Smooth muscle cell (in vitro differentiated cells): ENCODE measurements around the gene SLC15A3. TPM values are rescaled to one million over a fixed set of nuclear protein-coding genes. Genes with fewer than 3 reads are reported as not detected.

Experiments used
- DNase-seq: peaks from one replicate; lab custom pipeline; 2025; ENCODE audit not compliant: unreplicated experiment; lab: John Stamatoyannopoulos, UW
- H2AFZ ChIP-seq: fragments of 200-600 bp; sonication (generic); 2 replicates; pipeline ENCODE4 v1.6.0; 2016; ENCODE audit warnings: antibody characterized with exemption, low read depth, mild to moderate bottlenecking
- H3F3A ChIP-seq: fragments of 200-600 bp; sonication (generic); 2 replicates; pipeline ENCODE4 v1.6.0; 2017; ENCODE audit warnings: antibody characterized with exemption, low read depth
- H3K27ac ChIP-seq: fragments of 200-600 bp; sonication (generic); 2 replicates; pipeline ENCODE4 v1.5.1; 2016; ENCODE audit warnings: low read depth, mild to moderate bottlenecking
- H3K27me3 ChIP-seq: fragments of 200-600 bp; sonication (generic); 2 replicates; pipeline ENCODE4 v1.6.1; 2016; ENCODE audit warnings: low read depth, mild to moderate bottlenecking
- H3K36me3 ChIP-seq: fragments of 200-600 bp; sonication (generic); 2 replicates; pipeline ENCODE4 v1.5.1; 2016; ENCODE audit warnings: low read depth
- H3K4me1 ChIP-seq: fragments of 200-600 bp; sonication (generic); 2 replicates; pipeline ENCODE4 v1.5.1; 2016; ENCODE audit warnings: low read depth
- H3K4me2 ChIP-seq: fragments of 200-600 bp; sonication (generic); 2 replicates; pipeline ENCODE4 v1.6.0; 2016; ENCODE audit warnings: mild to moderate bottlenecking
- H3K4me3 ChIP-seq: fragments of 200-600 bp; sonication (generic); 2 replicates; pipeline ENCODE4 v1.5.1; 2016; ENCODE audit warnings: mild to moderate bottlenecking
- H3K79me2 ChIP-seq: fragments of 200-600 bp; sonication (generic); 2 replicates; pipeline ENCODE4 v1.6.0; 2016; ENCODE audit warnings: low read depth, mild to moderate bottlenecking
- H3K9ac ChIP-seq: fragments of 200-600 bp; sonication (generic); 2 replicates; pipeline ENCODE4 v1.6.0; 2016; ENCODE audit warnings: low read depth
- H3K9me3 ChIP-seq: fragments of 200-600 bp; sonication (generic); replicated peaks from 2 replicates; pipeline ENCODE4 v1.5.1; 2016; ENCODE audit warnings: low read depth
- H4K20me1 ChIP-seq: fragments of 200-600 bp; sonication (generic); 2 replicates; pipeline ENCODE4 v1.6.0; 2016; ENCODE audit warnings: low read depth
- WGBS: methylation state at CpG from one replicate; pipeline ENCODE4 v1.1.7; 2016; ENCODE audit warnings: low lambda C conversion rate; 5-methylcytosine and 5-hydroxymethylcytosine counted together
- polyA plus RNA-seq: library from polyadenylated mRNA; unstranded; fragments of >200 nt; fragmentation: Nextera tagmentation; extraction: Ambion mirVana; gene quantifications from 2 replicates; pipeline ENCODE4 v1.2.1, GENCODE V29; 2016
- total RNA-seq: library from RNA; depleted of rRNA; stranded (reverse); fragments of >200 nt; gene quantifications from 2 replicates; pipeline ENCODE4 v1.2.3, GENCODE V29; 2014
- TF ChIP-seq, protein P1 (sequence below): fragments of 200-600 bp; sonication (generic); IDR thresholded peaks from 2 replicates; pipeline ENCODE4 v1.5.1; 2017; ENCODE audit warnings: borderline replicate concordance, mild to moderate bottlenecking, antibody characterized with exemption; ENCODE audit not compliant: insufficient read depth, poor library complexity, severe bottlenecking

Gene SLC15A3
- total and polyA plus RNA-seq, 2 experiments from 2014 or later = 0.27 to 0.33 TPM

DNA sequence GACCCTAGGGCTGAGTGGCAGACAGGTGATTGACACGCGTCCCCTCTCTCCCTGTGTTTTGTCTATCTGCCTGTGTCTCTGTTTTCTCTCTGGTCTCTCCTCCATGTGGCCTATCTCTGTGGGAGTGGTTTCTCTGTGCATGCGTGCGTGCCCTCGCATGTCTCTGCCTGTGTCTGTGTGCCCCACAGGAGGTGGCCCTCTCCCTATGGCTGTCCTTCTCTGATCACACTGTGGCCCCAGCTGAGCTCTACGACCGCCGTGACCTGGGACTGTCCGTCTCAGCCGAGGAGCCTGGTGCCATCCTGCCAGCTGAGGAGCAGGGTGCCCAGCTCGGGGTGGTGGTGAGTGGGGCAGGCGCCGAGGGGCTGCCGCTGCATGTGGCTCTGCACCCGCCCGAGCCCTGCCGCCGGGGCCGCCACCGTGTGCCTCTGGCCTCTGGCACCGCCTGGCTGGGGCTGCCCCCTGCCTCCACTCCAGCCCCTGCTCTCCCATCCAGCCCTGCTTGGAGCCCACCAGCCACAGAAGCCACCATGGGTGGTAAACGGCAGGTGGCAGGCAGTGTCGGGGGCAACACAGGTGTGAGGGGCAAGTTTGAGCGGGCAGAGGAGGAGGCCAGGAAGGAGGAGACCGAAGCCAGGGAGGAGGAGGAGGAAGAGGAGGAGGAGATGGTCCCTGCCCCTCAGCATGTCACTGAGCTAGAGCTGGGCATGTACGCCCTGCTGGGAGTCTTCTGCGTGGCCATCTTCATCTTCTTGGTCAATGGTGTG lies 16.1 kb downstream of the SLC15A3 start:
- H3K79me2 ChIP-seq = no peaks in the 10 kb centered on the region
- H3K27ac ChIP-seq = no peak overlapping the region
- TF ChIP-seq, protein P1, sequence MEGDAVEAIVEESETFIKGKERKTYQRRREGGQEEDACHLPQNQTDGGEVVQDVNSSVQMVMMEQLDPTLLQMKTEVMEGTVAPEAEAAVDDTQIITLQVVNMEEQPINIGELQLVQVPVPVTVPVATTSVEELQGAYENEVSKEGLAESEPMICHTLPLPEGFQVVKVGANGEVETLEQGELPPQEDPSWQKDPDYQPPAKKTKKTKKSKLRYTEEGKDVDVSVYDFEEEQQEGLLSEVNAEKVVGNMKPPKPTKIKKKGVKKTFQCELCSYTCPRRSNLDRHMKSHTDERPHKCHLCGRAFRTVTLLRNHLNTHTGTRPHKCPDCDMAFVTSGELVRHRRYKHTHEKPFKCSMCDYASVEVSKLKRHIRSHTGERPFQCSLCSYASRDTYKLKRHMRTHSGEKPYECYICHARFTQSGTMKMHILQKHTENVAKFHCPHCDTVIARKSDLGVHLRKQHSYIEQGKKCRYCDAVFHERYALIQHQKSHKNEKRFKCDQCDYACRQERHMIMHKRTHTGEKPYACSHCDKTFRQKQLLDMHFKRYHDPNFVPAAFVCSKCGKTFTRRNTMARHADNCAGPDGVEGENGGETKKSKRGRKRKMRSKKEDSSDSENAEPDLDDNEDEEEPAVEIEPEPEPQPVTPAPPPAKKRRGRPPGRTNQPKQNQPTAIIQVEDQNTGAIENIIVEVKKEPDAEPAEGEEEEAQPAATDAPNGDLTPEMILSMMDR = no peak
- WGBS = 98% methylated on average over 27 of the region's 27 CpGs
- H3K9me3 ChIP-seq = no peaks in the 10 kb centered on the region
- no peak overlapping the region for H3K4me3 ChIP-seq
- no peaks in the 10 kb centered on the region for H3K27me3 ChIP-seq
- H4K20me1 ChIP-seq = no peaks in the 10 kb centered on the region
- DNase-seq = no peak
- no peaks in the 10 kb centered on the region for H3K4me1 ChIP-seq
- no peak overlapping the region for H2AFZ ChIP-seq
- no peaks in the 10 kb centered on the region for H3K36me3 ChIP-seq
- H3K9ac ChIP-seq = no peak overlapping the region
- no peak overlapping the region for H3K4me2 ChIP-seq
- H3F3A ChIP-seq = no peaks in the 10 kb centered on the region

DNA sequence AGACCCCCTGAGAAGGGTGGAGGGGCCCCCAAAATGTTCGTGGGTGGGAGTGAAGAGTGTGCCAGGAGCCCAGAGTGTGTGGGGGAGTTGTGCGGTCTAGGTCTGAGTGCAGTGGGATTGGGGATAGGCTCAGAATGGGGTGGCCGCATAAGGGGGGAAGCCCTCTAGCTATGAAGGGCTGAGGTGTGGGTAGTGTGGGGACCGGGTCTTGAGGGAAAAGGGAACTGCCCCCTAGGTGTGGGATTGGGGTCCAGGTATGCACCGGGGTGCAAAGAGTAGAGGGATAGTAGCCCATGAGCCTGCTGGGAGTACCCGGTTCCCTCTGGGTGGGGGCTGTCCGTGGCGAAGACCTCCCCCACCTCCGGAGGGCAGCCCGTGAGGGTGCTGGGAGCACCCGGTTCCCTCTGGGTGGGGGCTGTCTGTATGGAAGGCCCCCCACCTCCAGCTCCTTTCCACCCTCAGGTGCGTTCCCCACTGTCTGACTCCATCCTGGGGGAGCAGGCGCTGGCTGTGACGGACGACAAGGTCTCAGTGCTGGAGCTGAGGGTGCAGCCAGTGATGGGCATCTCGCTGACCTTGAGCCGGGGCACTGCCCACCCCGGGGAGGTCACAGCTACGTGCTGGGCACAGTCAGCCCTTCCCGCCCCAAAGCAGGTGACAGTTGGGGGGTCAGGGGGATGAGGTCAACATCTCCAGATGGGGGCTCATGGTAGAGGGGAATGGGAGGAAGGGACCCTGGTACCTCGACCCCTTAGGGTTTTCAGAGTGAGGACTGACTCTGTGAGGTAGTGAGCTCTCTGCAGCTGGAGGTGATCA lies 17.0 kb downstream of the SLC15A3 start:
- Histone ChIP-seq H3K79me2 (no peaks in the 10 kb centered on the region), H4K20me1 (no peaks in the 10 kb centered on the region), H3K4me2 (no peak overlapping the region), H3K4me3 (no peak overlapping the region), H3K9ac (no peak overlapping the region), H2AFZ (no peak overlapping the region), H3K27ac (no peak overlapping the region), H3F3A (no peaks in the 10 kb centered on the region), H3K36me3 (no peaks in the 10 kb centered on the region), H3K9me3 (no peaks in the 10 kb centered on the region), H3K27me3 (no peaks in the 10 kb centered on the region), H3K4me1 (no peaks in the 10 kb centered on the region)
- 95% methylated on average over 20 of the region's 21 CpGs for WGBS
- TF ChIP-seq, protein P1 = no peak
- DNase-seq = no peak

DNA sequence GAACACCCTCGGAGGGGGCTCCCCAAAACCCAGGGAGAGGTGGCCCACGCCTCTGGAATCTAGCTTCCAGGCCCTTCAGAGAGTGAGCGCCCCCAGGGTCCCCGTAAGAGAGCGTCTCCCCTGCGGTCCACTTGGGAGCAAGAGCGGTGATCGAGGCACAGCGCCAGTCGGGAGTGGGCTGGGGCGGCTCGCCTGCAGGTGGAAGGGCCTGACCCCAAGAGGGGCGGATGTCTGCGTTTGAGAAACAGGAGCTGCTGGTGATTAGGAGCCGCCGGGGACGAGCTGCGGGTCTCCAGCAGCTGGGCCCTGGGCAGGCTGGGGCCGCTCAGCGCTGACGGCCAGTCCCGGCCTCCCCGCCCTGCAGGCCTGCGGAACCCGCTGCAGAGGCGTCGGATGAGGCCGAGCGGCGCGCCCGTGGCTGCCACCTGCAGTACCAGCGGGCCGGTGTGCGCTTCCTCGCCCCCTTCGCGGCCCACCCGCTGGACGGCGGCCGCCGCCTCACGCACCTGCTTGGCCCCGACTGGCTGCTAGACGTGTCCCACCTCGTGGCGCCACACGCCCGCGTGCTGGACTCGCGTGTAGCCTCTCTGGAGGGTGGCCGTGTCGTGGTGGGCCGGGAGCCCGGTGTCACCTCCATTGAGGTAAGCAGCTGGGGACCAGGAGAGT lies 17.7 kb downstream of the SLC15A3 start:
- Histone ChIP-seq H3F3A (no peaks in the 10 kb centered on the region), H3K9ac (no peak overlapping the region), H4K20me1 (no peaks in the 10 kb centered on the region), H3K4me2 (no peak overlapping the region), H3K9me3 (no peaks in the 10 kb centered on the region), H2AFZ (no peak overlapping the region), H3K27me3 (no peaks in the 10 kb centered on the region), H3K4me1 (no peaks in the 10 kb centered on the region), H3K4me3 (no peak overlapping the region), H3K79me2 (no peaks in the 10 kb centered on the region), H3K27ac (no peak overlapping the region), H3K36me3 (no peaks in the 10 kb centered on the region)
- DNase-seq = no peak
- TF ChIP-seq, protein P1 = no peak
- 96% methylated on average over 47 of the region's 57 CpGs for WGBS
